NAMALWA (cell line): ENCODE data around the gene ZNF385D.

Experiments
- DNase-seq: peaks from one replicate; pipeline ENCODE4 v3.0.0-alpha.2; 2015; ENCODE audit warnings: low spot score

ZNF385D gene

DNA sequence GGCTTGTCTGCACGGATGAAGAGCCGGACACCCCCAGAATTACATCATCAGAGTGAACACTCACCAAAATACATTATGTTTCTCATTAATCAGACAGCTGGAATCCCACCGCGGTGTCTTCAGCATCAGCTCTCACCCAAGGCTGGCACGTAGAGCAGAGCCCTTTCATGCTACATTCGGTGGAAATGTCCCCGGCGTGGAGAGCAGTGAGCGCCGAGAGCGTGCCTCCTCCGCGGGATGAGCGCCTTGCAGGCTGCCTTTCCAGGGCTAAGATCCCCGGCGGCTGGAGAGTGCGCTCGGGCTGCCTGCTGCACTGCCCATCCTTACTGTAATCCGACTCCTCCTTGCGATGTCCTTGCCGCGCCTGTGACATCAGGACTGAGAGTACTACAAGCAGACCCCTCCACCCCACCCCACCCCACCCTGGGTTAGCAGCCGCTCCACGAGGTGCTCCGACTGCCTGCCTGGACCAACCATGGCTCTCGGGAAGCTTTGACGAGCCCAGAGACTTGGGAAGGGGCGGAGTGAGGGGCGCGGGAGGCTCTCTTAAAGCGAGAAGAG is at the start of gene ZNF385D:
Gene ZNF385D, minus strand, starts transcription at position 380 of the 561 bp plus-strand sequence. Its CDS starts 294 bp downstream, at position 86.
- DNase-seq: no peak

GRCh38 chr3:21798356-21799088 is 47.5 kb upstream of the ZNF385D start:
- DNase-seq: no peak

DNA sequence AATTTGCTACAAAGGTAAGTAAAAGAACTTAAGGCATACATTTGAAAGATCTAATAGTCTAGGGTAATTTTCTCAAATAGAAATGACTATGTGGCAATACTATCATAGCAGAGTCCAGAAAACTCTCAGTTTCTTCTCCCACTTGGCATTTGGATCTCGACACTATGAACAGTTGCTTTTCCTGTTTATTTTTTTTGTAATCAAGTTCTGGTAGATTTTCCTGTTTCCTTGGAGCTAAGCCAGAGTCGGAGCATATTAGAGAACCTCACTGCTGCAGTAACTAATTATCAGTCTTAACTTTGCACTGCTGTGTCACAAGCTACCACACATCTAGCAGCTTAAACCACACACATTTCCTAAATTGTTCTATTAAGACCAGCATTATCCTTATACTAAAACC is 44.9 kb upstream of the ZNF385D start:
- DNase-seq: no peak

- no peak for DNase-seq
Observed at GRCh38 chr3:21795152-21795837, 44.3 kb upstream of the ZNF385D start.

DNA sequence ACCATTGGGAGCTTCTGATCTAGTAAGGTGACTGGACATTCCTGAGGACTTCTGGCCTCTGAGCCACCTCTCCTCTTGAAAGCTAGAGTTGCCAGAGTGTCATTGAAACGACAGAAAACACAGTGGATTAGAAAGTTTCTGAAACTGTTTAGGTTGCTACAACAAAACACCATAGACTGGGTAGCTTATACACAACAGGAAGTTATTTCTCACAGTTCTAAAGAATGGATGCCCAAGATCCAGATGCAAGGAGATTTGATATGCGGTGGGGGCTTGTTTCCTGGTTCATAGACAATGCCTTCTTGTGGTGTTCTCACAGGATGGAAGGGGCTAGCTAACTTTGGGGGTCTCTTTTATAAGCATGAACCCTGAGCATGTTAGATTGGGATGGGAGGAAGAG is 43.3 kb upstream of the ZNF385D start:
- DNase-seq: no peak

- no peak for DNase-seq
Observed at GRCh38 chr3:21792176-21792575, 41.2 kb upstream of the ZNF385D start.

- no peak for DNase-seq
Observed at GRCh38 chr3:21791356-21791755, 40.3 kb upstream of the ZNF385D start.

GRCh38 chr3:21790466-21790865 is 39.5 kb upstream of the ZNF385D start:
- no peak for DNase-seq

DNA sequence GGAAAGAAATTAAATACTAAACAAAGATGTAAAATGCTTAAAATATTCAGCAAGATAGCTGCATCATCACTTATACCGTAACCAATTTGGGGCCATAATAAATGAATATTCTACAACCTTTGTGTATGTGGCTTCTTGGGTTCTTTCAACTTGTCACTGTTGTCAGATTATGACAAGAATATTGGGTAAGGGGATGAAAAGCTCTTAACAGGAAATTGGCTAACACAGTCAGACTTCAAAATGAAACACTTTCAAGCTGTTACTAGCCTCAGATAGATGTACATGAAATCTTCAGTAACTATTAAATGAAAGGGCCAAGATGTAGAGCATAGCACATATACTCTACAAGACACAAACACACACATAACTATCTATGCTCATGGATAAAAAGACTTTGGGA is 38.7 kb upstream of the ZNF385D start:
- DNase-seq: no peak

DNA sequence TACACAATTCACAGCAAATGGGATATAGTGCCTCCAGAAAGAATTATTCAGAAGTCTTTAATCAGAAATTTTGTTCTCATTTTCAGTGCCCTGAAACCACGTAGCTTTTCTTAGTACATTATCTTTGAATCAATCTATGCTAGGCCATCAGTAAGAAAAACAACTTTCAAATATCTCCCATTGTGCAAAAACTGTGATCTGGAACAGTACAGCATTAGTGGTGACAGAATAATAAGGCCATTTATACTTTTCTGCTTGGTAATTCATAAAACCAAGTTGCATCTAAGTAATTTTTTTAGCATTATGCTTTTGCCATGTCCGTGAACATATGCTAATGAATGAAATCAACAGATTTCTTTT is 35.4 kb upstream of the ZNF385D start:
- DNase-seq: no peak

GRCh38 chr3:21785765-21786437 is 34.9 kb upstream of the ZNF385D start:
- DNase-seq: no peak

- no peak for DNase-seq
Observed at GRCh38 chr3:21783839-21784238, 32.8 kb upstream of the ZNF385D start.

DNA sequence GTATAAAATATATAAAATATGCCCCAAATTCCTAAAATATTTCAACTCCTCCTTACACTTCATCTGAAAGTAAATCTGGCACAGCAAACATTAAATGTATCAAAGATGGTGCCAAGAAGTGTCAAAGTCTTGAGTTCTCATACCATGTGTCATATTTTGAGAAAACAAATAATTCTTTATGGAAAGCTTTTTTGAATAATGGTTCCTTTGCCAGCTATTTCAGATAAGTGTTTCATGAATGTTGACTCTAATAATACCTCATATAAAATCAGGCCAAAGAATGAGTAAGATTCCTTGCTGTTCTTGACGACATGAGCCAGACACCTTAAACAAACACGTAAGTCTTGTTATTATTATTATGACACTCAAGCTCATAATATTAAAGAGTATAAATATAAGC is 30.3 kb upstream of the ZNF385D start:
- no peak for DNase-seq

- DNase-seq: no peak
Observed at GRCh38 chr3:21779909-21780308, 28.9 kb upstream of the ZNF385D start.

GRCh38 chr3:21778715-21779114 is 27.7 kb upstream of the ZNF385D start:
- no peak for DNase-seq

DNA sequence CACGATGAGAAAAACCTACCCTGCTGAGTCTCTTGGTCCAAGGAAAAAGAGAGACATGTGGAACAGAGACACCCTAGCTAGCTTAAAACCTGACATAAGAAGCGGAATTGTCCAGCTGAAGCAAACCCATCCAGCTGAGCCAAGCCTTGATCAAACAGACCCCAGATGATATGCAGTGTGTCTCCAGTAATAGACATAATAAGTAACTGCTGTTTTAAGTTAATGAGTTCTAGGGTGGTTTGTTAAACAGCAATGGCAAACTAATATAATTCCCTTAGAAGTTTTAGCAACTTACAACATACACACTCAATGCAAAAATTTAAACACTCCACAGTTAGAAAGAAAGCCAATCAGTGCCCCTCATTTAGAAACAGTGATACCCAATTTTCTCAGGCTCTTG is 26.8 kb upstream of the ZNF385D start:
- DNase-seq: no peak

DNA sequence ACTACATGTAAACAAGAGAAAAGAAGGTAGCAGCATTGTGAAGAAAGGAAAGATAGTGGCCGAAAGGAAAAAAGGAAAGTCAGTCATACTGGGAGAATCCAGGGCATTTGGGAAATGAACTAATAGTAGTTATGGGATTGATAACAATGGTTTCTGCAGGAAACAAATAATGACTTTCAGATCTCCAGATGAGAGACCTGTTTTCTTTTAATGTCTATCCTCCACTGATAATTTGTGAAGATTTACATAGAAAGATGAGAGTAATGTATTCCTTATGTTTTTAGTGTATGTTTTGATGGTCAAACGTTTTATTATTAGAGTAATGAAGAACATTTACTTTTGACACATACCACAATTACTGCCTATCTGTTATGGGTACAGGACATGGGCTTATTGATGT is 15.0 kb upstream of the ZNF385D start:
- no peak for DNase-seq

GRCh38 chr3:21755896-21756295 is 4.9 kb upstream of the ZNF385D start:
- no peak for DNase-seq

- DNase-seq: no peak
Observed at GRCh38 chr3:21754839-21755238, 3.8 kb upstream of the ZNF385D start.

DNA sequence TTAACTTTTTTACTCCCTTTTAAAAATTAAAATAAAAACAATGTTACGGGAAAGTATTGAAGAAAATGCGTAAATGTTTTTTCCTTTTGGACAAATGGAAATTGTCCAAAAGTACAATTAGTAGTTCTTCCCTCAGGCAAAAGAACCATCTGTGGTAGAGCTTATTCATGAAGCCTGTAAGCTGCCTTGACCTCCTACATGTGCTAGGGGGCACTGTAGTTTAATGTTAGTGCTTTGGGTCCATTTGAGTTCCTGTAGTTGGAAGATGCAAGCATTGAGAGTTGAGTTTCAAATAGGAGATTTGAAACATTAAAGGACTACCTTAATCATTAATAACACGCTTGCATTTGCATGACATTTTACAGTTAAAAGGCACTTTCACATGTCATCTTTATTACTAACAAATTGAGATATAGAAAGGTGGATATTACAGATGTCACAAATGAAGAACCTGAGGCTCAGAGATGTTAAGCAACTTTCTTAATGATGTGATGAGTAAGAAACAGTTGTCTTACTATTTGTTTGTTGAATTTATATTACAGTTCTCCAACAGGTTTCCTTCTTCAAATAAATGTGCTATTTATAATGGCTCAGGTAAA is 1.8 kb upstream of the ZNF385D start:
- peak; percentile 56 for DNase-seq

GRCh38 chr3:21751886-21752285 is 876 bp upstream of the ZNF385D start:
- no peak for DNase-seq

DNA sequence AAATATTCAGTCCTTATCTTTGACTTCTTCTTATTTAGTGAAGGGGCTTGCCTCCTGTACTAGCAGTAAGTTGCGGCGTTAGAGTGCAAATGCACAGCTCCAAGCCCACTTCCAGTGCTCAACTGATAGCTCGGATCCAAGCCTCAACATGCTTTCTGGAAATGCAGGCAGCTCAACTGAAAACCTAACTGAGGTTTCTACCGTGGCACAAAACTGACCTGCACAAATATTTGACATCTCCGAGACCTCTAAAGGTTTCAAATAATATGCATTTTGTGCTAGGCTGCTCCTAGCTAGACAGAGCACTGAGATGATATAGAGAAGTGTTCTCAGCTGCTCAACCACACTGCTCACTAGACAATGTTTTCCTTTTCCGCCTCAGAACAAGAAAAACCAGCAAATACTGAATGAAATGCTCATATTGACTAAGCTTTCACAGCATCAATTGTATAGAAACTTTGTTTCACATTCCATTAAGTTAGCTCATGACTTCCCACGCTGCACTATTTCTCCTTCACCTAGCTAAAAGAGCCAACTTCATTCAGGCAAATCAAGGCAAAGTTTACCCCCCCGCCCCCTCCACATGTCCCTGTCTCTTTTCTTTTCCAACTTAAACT is 822 bp downstream of the ZNF385D start:
- no peak for DNase-seq
